ENCODE results near the gene LRRTM2.
"Not testable (repeated sequence)": the region's sequence is repeated elsewhere in the genome, so short reads cannot be mapped to it uniquely, and the experiment has no call there.

Gene LRRTM2

GRCh38 chr5:138878437-138879235 lies 3.5 kb upstream of the LRRTM2 start:
- DNase-seq, result no peak

- no peak for DNase-seq
Observed at GRCh38 chr5:138876811-138877210, 1.7 kb upstream of the LRRTM2 start.

GRCh38 chr5:138875946-138876345 lies 811 bp upstream of the LRRTM2 start:
- no peak for DNase-seq

DNA sequence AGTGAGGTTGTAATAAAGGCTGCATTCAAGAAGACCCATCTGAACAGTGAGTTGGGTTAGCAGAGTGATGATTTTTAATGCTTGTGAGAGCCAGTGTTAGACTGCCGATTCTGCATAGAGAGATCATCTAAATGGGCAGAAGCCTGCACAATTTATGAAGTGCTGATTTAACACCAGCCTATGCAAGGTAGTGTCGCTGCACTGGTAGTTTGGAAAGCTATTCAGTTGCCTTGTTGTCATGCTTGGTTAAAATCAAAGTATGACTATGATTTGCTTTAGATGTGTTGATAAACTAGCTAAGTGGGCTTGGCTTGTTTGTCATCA lies 379 bp upstream of the LRRTM2 start:
- no peak for DNase-seq

- DNase-seq, result no peak
Observed at GRCh38 chr5:138874241-138874640, 894 bp downstream of the LRRTM2 start.

GRCh38 chr5:138873466-138874221 lies 1.5 kb downstream of the LRRTM2 start:
- DNase-seq, result no peak

- no peak for DNase-seq
Observed at GRCh38 chr5:138872841-138873465, 2.2 kb downstream of the LRRTM2 start.

DNA sequence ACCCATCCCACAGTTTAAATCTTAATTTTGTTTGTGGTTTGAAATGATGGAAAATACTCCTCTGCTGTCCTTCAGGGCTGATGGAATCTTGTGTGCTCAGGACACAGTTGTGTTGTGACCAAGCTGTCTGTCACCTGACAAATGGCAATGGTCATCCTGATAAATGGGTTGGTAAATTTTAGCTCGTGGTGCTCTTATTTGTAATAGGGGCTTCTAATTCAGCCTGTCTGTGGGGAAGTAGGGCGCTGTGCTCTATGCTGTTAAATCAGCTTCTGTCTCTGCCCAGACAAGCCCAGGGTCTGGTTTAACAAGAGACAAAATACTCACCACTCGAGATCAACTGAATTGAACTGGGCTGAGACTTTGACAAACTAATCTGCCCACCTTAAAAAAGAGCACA lies 4.5 kb downstream of the LRRTM2 start:
- DNase-seq, result no peak

DNA sequence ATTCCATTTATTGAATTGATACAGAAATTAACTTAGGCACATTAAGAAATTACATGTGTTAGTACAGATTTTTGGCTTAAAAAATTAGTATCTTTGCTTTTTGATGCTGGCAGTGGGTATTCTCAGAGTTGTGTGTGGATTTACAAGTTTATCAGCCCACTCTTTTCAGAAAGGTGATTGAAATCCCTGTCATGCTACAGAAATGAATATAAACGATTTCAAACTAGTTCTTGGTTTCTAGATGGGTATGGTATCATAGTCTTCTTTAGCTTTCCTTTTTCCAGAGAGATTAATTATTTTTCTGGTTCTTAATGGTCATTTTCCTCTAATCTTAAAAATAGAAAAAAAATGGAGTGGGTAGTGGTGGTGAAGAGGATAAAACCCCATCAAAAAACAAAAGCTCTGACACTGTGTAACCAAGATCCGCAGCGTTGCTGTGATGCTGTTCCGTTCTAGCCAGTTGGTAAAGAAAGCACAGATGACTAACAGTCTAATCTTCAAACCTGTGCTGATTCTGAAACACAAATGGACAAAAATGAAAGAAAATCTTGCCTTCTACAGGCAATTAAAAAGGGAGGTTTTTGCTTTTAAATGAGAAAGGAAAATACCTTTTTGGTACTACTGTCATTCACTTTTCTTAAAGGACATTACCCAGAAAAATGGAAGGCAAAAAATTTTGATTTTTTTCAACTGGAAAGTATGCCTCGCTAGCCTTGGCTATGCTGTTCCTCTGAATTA lies 5.2 kb downstream of the LRRTM2 start:
- DNase-seq, result no peak

- DNase-seq, result no peak
Observed at GRCh38 chr5:138869038-138869437, 6.1 kb downstream of the LRRTM2 start.

GRCh38 chr5:138867011-138867410 lies 8.1 kb downstream of the LRRTM2 start:
- DNase-seq, result no peak

GRCh38 chr5:138853132-138853531 lies 22.0 kb downstream of the LRRTM2 start:
- no peak for DNase-seq

DNA sequence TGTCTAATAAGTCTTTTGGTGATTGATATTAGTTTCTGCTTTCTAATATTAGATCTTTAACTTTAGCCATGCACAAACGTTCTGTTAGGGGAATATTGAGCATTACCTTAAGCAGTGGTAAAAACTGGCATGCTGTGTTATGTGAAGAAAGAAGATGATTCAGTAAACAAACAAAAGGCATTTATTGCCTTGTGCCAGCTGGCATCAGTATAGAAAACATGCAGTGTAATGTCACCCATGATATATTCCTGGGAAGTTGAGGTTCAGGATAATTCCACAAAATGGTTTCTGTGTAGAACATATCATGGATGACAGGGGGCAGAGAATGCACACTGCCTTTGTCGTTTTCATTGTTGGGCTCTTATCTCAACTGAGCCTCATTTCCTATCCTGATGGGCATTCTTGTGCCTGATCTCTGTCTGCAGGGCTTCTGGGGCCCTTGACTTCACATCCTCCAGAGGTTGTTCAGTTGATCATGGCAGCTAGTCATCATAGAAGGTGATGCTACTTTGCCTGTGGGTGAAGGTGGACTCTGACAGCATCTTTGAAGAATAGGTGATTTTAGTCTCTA lies 24.2 kb downstream of the LRRTM2 start:
- DNase-seq, result no peak

GRCh38 chr5:138849882-138850281 lies 25.3 kb downstream of the LRRTM2 start:
- DNase-seq, result no peak

DNA sequence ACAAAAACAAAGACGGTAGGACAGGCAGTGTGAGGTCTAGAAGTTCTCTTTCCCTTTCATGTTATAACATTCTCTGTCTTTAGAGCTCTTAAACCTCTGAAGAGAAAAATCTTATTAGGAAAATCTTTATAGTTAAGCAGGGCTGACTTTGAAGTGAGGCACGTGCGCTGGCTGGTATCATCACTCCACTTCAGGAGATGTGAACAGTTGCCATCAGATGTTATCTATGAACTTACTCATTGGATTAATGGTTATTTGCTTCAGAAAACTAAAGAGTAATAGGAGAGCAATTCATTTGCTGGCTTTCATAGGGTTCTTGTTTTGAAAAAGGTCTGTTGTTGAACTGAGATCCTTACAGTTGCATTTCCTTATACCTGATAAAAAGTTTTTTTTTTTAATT lies 25.7 kb downstream of the LRRTM2 start:
- no peak for DNase-seq

DNA sequence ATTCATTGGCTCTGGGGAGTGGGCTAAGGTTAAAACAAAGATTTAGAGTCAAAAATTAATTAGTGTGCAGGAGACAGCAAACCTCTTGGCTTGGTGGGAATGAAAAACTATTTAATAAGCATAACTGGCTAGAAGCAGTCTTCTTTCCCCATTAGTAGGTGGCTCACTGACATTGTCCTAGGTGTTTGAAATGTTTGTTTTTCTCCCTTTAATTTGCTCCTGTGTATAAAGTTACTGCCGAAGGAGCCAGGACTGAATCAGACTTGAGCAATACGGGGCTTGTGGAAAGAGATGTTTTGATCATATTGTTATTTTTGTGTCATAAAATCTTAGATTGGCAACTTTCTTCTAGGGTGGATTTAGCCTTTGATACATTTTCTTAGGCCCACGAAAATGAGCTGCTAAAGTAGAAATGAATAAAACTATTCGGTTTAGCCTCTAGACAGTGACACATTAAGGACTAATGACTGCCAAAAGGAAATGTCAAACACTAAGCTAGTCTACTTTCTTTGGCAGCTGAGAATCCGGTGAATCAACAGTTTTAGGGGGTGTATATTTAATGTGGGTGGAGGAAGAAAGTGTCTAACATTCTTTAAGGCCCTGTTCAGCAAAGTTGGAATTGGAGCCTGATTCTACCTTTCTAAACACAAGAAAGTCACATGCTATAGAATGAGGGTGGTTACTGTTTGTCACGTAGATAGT lies 30.2 kb downstream of the LRRTM2 start:
- no peak for DNase-seq

DNA sequence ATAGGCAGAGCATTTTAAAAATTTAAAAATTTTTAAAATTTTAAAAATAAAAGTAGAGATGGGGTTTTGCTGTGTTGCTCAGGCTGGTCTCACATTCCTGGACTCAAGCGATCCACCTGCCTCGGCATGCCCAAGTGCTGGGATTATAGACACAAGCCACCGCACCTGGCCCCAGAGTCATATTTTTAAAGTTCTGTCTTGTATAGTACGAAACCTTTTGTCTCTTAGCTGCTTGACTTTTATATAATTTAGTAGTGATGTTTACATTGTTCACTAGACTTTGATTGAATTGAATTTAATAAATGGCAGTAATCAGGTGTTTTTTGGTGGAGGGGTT lies 31.0 kb downstream of the LRRTM2 start:
- DNase-seq, result no peak

- DNase-seq, result no peak
Observed at GRCh38 chr5:138843316-138844124, 31.6 kb downstream of the LRRTM2 start.

GRCh38 chr5:138841531-138841930 lies 33.6 kb downstream of the LRRTM2 start:
- no peak for DNase-seq

GRCh38 chr5:138840103-138840502 lies 35.0 kb downstream of the LRRTM2 start:
- DNase-seq, result no peak

- no peak for DNase-seq
Observed at GRCh38 chr5:138837160-138837559, 38.0 kb downstream of the LRRTM2 start.

DNA sequence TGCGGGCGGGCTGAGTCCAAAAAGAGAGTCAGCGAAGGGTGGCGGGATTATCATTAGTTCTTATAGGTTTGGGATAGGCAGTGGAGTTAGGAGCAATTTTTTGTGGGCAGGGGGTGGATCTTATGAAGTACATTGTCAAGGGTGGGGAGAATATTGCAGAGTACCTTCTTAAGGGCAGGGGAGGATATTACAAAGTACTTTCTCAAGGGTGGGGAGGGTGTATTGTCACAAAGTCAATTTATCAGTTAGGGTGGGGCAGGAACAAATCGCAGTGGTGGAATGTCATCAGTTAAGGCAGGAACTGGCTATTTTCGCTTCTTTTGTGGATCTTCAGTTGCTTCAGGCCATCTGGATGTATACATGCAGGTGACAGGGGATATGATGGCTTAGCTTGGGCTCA lies 40.3 kb downstream of the LRRTM2 start:
- not testable (repeated sequence) for DNase-seq
